ENCODE results near the gene BMPR1A.

BMPR1A gene

DNA sequence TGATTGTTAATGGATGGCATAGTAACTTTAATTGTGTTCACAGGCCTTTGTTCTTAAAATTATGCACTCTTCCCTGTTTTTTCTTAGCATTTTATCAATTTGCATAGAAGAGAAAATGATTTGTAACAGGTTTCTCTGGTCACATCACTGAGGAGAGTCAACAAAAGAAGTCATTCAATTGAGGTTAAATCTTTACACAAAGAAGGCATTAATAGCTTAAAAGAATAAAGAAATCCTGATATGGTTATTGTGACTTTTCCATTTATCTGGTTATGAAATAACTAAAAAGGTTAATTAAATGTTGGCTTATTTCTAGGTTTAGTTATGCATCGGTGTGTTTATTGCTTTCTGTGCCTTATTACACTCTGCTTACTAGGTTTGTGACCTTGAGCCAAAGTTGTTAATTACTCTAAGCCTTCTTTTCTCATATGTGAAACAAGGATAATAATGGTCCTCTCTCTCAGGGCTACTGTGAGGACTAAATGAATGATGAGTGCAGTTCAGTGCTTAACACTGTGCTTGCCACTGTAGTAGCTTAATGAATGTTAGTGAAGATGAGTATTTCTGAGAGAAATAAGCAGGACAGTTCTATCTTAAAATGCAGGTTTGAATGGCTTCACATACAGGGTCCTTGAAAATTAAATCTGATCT, 12.1 kb downstream of the BMPR1A start:
- no peak for DNase-seq

DNA sequence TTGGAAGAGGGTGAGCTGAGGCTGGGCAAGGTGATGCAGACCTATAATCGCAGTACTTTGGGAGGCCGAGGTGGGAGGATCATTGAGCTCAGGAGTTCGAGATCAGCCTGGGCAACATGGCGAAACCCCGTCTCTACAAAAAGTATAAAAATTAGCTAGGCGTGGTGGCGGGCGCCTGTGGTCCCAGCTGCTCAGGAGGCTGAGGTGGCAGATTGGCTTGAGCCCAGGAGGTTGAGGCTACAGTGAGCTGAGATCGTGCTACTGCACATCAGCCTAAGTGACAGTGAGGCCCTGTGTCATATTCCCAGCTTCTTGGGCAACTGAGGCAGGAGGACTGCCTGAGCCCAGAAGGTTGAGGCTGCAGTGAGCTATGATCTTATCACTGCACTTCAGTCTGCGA, 13.6 kb downstream of the BMPR1A start:
- no peak for DNase-seq

DNA sequence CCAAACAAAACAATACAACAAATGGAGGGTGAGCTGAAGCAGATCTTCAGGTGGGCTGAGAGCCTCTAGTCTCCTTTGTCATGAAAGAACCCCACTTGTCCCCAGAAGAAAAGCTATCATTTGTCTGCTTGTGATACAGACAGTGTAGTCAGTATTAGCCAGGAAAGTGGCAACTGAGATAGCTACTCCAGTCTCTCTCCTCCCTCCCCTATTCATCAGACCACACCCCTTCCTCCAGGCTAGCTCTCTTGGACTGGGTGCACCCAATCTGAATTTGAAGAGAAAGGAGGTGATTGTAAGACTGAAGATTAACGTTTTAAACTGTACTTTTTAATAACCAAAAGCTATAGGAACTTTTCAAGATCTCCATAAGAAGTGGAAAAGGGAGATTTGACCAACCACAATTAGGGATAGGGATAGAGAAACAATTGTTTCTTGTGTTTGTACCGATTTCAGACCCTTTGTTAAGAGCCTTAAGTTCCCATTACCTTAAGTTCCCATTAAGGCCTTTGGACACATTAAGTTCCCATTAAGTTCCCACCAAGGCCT, 14.1 kb downstream of the BMPR1A start:
- peak; percentile 3 for DNase-seq

DNA sequence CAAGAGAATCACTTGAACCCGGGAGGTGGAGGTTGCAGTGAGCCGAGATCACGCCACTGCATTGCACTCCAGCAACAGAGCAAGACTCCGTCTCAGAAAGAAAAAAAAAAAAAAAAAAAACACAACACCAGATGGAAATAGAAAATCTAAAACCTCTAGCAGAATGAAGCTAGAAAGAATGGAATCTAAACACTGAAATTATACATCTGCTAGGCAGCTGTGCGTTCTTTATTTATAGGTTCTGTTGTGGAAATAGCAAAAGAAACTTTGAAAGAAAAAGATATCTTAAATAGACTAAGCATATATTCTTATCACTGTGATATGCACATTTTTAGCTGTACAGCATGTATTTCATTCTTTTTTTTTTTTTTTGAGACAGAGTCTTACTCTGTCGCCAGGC, 17.1 kb downstream of the BMPR1A start:
- no peak for DNase-seq

DNA sequence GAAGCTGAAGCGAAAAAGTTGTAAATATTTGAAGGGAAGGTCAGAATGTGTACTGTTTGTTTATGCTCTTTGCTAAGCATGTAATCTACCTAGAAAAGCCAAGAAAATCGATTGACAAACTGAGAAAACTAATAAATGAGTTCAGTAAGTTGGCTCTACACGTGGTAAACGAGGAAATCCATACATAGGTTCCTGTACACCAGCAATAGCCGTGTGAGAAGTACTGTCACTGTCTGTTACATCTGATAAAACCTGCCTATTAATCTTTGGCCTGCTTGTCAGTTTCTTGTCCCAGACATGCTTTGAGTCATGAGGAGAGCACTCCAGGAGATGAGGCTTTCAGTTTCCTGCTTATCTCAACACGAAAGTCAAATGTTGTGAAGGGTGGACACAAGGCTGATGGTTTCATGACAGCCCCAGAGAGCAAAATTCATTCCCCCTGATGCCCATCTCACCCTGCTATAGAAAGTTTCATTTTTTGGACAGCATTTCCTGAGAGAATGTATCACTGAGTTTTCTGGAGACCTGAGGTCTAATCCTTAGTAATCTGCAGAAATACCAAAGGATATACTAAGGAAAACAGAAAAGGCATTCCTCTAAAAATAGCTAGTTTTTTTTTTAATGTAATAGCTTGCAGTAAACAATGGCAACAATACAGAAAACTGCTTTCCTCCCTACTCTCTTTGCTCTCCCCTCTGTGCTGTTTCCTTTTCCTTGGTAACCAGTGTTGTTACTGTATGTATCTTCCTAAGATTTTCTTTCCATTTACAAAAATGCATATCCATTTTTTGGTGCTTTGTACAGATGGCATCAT, 18.8 kb downstream of the BMPR1A start:
- DNase-seq = no peak

DNA sequence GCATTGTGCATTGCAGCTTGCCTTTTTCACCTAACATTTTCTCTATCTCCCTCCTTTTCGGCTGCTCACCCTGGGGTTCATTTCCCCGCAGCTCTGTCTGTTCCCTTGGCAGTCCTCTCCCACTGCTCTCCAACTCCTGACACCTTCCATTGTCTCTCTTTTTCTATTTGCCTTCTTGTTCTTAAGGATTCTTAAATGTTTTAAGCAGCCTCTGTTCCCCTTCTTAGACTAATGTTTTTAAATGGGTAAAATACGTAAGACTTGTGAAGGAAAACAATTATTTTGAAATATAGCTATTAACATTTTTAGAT, 19.4 kb downstream of the BMPR1A start:
- no peak for DNase-seq

DNA sequence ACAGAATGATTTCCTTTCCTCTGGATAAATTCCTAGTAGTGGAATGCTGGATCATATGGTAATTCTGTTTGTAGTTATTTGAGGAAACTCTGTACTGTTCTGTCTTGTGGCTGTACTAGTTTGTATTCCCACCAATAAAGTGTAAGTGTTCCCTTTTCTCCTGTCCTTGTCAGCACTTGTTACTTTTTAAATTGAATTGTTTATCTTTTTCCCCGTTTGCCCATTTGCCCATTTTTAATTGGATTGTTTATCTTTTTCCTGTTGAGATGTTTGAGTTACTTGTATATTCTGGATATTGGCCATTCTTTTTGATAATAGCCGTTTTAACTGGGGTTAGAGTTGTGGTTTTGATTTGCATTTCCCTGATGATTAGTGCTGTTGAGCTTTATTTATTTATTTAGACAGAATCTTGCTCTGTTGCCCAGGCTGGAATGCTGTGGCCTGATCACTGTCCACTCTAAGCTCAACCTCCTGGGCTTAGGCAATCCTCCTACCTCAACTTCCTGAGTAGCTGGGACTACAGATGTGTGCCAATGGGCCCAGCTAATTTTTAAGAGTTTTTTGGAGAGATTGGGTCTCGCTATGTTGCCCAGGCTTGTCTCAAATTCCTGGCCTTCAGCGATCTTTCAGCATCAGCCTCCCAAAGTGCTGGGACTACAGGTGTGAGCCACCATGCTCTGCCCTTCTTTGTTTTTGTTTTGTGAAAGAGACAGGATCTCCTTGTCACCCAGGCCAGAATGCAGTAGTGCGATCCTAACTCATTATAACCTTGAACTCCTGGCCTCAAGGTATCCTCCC, 23.0 kb downstream of the BMPR1A start:
- DNase-seq = no peak

DNA sequence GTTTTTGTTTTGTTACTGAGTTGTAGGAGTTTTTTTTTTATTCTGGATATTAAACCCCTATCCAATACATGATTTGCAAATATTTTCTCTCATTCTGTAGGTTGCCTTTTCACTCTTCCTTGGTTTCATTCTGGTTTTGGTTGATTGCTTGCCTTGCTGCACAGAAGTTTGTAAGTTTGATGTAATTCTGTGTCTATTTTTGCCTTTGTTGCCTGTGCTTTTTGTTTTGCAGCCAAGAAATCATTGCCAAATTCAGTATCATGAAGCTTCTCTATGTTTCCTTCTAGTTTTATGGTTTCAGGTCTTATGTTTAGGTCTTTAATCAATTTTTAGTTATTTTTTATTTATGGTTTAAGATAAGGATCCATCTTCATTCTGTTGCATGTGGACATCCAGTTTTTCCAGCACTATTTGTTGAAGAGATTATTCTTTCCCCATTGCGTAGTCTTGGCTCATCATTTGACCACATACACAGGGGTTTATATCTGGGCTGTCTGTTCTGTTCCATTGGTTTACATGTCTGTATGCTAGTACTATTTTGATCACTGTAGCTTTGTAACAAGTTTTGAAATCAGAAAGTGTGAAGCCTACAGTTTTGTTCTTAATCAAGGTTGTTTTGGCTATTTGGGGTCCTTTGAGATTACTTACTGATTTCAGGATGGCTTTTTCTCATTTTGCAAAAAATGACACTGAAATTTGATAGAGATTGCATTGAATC, 26.4 kb downstream of the BMPR1A start:
- no peak for DNase-seq

DNA sequence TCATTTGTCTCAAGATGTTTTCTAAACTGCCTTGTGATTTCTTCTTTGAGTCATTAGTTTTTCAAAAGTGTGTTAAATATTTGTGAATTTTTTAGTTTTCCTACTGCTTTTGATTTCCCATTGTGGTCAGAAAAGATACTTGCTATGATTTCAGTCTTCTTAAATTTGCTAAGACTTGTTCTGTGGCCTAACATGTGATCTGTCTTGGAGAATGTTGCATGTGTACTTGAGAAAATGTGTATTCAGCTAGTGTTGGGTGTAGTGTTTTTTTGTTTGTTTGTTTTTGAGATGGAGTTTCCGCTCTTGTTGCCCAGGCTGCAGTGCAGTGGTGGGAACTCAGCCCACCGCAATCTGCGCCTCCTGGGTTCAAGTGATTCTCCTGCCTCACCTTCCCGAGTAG, 28.6 kb downstream of the BMPR1A start:
- no peak for DNase-seq

DNA sequence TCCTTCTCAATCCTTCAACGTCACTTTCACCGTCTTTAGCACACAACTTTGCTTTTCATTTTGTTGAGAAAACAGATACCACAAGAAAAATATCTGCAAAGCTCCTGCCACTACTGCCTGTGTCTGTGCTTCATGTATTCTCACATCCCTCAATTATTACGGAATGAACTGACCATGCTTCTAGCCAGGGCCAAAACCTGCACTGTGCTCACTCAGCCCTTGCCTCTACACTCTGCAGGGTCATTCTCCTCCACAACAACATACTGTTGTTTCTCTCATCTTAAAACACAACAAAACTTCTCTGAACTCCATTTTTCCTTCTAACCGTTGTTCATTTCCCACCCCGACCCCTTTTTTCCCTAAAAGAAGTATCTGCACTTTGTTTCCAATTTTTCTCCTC, 29.5 kb downstream of the BMPR1A start:
- DNase-seq = no peak

DNA sequence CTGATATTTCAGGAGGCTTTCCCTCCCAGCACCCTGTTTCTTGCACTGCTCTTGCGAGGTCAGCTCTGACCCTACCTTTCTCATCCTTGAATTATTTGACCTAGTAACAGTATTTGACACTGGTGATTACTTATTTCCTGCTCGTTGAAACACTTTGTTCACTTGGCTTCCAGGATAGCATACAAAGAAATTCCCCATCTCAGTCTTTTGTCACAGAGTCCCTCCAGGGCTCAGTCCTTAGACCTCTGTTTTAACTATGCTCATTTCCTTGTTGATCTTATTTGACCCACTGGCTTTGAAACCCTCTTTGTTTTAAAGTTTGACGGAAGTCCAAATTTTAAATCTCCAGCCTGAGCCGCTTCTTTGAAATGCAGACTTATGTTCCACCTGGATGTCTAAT, 29.9 kb downstream of the BMPR1A start:
- DNase-seq = no peak

DNA sequence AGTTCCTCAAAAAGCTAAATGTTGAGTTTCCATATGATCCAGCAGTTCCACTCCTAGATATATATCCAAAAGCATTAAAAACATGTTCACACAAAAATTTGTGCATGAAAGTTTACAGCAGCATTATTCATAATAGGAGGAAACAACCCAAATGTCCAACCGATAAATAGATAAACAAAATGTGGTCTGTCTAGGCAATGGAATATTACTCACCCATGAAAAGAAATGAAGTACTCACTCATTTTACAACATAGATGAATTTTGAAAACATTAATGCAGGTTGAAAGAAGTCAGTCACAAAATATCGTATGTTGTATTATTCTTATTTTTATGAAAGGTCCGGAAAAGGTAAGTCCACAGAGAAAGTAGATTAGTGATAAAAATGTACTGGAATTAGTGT, 34.0 kb downstream of the BMPR1A start:
- no peak for DNase-seq

DNA sequence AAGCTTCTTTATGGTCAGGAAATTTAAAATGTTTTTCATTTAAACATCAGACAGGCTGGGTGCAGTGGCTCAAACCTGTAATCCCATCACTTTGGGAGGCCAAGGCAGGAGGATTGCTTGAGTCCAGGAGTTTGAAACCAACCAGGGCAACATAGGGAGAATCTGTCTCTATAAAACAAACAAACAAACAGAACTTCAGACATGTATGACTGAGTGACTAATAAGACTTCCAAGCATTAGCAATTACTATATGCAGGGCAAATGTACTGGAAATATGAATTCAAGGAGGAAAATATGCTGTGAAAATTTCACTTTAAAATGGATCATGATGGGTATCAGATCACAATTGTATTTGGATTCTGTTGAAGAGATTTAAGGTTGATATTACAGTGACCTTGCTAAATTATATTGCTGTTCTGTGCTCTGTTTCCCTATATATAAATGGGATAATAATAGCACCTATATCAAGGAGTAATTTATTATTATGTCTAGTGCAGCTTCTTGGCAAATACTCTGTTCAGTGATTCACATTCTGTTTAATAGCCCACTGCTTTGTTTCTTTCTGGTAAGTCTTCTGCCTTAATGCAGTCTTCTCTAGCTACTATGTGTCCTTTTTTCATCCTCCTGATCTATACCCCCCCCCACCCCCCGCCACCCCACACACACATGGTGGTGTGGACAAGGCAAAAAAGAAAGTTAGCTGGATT, 36.2 kb downstream of the BMPR1A start:
- no peak for DNase-seq

DNA sequence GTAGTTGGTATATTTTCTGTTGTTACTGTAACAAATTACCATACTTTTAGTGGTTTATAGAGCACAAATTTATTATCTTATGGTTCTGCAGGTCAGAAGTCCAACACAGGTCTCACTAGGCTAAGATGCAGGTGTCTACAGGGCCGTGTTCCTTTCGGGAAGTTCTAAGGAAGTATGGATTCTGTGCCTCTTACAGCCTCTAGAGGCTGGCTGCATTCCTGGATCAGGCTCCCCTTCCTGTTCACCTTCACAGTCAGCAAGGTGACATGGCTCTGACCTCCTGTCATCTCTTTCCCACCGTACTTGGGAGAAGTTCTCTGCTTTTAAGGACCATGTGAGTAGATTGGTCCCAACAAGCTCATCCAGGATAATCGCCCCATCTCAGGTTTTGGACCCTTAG, 37.3 kb downstream of the BMPR1A start:
- DNase-seq = no peak

DNA sequence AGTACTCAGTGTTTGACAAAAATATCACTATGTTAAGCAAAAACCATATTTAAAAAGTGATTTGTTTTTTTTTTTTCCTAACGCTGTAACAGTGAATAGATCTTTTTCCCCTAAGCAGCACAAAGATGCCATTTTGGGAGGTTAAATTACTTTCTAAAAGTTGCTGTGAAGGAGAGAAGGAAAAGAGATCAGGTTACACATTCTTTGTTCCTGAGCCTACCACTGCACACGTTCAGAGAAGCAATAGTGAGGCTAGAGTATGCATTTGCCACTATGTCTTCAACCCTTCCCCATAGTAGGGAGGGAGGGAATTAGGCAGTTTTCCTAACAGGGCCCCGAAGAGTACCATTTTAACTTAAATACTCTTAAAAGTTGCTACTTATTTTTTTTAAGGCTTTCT, 38.9 kb downstream of the BMPR1A start:
- DNase-seq = no peak

DNA sequence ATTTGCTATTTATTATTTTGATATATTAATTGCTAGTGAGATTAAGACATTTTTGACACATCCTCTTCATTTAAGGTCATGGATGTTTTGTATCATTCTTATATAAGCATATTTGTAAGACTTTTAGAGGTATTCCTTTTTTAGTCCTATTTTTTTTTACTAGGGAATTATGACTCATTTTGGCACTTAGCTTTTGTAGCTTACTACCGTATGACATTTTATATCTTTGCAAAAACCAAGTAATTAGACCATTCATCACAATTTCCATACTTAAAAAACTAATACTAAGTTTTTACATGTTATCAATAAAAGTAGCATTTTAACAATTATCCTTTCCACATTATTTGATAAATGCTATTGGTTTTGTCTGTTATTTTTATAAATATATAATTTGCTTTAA, 41.6 kb downstream of the BMPR1A start:
- no peak for DNase-seq

DNA sequence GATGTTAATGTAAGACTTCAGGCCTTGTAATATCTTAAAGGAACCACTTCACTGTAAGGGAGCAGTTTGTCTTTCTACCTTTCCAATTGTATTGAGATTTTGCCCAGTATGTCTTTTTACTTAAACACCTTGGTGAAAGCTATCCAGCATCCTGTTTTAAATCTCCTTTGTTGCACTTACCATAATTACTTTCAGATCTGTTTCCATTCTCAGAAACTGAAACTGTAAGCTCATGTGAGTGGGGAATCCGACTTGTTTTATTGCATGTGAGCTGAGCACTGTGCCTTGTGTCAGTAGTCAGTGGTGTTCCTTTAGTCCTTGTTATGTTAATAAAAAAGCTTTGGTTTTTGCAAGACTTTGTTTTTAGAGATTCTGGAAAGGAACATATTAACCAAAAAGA, 42.2 kb downstream of the BMPR1A start:
- DNase-seq = no peak

DNA sequence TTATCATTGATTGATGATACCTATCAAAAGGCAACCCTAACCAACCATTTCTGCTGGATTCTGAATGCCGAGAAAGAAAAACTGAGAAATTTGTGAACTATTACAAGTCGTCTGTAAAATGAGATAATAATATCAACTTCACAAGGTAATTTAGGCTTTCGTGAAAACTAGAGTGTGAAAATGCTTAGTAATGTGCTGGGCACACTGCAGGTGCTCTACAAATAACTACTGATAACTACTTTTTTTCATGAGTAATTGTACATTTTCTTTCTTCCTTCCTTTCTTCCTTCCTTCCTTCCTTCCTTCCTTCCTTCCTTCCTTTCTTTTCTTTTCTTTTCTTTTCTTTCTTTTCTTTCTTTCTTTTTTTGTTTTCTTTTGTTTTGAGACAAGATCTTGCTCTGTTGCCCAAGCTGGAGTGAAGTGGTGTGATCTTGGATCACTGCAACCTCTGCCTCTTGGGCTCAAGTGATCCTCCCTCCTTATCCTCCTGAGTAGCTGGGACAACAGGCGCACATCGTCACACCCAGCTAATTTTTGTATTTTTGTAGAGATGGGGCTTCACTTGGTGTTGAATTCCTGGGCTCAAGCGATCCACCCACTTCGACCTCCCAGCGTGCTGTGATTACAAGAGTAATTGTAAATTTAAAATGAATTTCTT, 42.9 kb downstream of the BMPR1A start:
- no peak for DNase-seq

DNA sequence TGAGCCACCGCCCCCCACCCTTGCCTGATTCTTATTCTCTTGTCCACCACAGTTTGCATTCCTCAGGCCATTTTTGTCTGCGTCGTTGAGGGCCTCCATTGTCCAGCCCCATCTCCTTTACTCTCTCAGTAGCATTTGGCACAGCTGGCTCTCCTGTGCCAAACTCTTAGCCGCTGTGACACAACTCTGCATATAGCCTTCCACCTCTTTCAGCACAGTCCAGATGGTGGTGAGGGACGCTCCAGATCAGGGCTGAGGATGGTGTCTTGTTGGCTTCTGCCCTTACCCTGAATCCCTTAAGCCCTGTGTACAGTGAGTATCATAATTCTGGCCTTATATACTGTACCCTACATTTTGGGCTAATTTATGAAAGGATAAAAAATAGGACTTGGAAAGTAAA, 45.6 kb downstream of the BMPR1A start:
- DNase-seq = no peak

DNA sequence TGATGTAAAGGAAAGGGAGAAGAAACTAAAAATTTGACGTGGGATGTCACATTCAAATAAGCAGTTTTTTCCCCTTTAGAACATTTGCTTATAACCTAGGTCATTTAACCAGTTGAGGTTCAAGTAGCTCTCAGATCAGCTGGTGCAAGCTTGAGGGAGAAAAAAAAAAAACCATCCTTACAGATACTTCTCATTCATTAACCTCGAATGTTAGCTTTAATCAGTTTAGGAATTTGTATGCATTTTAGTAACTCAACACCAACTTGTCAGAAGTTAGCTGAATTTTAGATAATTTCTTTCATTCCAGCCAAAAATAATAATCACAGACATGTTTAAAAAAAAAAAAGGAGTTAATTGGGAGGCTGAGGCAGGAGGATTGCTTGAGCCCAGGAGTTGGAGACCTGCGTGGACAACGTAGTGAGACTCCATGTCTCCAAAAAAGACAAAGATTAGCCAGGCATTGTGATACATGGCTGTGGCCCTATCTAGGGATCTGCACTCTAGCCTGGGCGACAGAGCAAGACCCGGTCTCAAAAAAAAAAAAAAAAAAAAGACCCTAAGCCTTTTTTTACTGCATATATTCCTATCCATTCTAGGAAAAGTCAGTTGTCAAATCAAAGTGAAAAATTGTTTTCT, 46.2 kb downstream of the BMPR1A start:
- DNase-seq = no peak

DNA sequence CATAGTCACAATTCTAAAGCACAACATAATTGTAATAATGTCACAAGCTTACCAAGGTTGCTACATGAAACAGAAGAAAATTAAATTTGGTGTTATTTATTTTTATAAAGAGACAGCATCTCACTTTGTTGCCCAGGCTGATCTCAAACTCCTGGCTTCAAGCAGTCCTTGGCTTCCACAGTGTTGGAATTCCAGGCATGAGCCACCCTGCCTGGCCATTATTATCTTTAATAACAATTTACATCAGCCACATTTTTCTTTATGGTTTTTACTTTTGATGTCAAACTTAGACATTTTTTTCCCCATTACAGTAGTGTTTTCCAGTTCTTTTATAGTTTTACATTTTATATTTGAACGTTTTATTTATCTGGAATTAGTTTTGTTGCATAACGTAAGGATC, 46.7 kb downstream of the BMPR1A start:
- no peak for DNase-seq
